Keratinocyte (primary cell): Measurements from ENCODE around the gene SPECC1. TPM values are rescaled to one million over a fixed set of nuclear protein-coding genes. Genes with fewer than 3 reads are reported as not detected.

Experiments used
- DNase-seq: peaks from one replicate; pipeline ENCODE4 v3.0.0-alpha.2; 2011; ENCODE audit warnings: low read depth, missing footprints, low spot score
- FAIRE-seq: peaks from 2 replicates; lab custom pipeline; 2011; peaks lifted over from hg19 to GRCh38; lab: Jason Lieb, UNC
- H2AFZ ChIP-seq: 2 replicates; pipeline ENCODE4 v1.6.0; 2012; ENCODE audit warnings: low read length, control low read depth, inconsistent platforms; ENCODE audit not compliant: control insufficient read depth
- H3K27ac ChIP-seq: 2 replicates; pipeline ENCODE4 v1.5.1; 2011; ENCODE audit warnings: low read length; ENCODE audit not compliant: control insufficient read depth, insufficient read depth
- H3K27me3 ChIP-seq: 3 replicates; pipeline ENCODE4 v1.6.0; 2011; ENCODE audit warnings: low read length; ENCODE audit not compliant: control insufficient read depth, insufficient read depth; ENCODE audit errors: extremely low read depth
- H3K36me3 ChIP-seq, 2 experiments: 2 replicates in 1 of 2; 3 replicates in 1 of 2; pipeline ENCODE4 v1.5.1; 2011; ENCODE audit warnings: low read length in 2 of 2, mild to moderate bottlenecking in 1 of 2; ENCODE audit not compliant: control insufficient read depth in 2 of 2, insufficient read depth in 2 of 2; ENCODE audit errors: extremely low read depth in 1 of 2
- H3K4me1 ChIP-seq: 3 replicates; pipeline ENCODE4 v1.5.1; 2011; ENCODE audit warnings: low read length; ENCODE audit not compliant: control insufficient read depth, insufficient read depth; ENCODE audit errors: extremely low read depth
- H3K4me2 ChIP-seq: 3 replicates; pipeline ENCODE4 v1.6.0; 2011; ENCODE audit warnings: low read depth, low read length; ENCODE audit not compliant: control insufficient read depth, insufficient read depth; ENCODE audit errors: extremely low read depth
- H3K4me3 ChIP-seq, 3 experiments: fragments of 200-600 bp in 1 of 3; sonication (generic) in 1 of 3; 2 replicates in 2 of 3; 3 replicates in 1 of 3; pipeline ENCODE4 v1.5.1; 2011 to 2016; ENCODE audit warnings: low read length in 3 of 3, mild to moderate bottlenecking in 3 of 3, control low read depth in 2 of 3, inconsistent platforms in 1 of 3, low read depth in 1 of 3, mixed read lengths in 1 of 3, mixed run types in 1 of 3, moderate library complexity in 1 of 3; ENCODE audit not compliant: control insufficient read depth in 2 of 3, insufficient read depth in 2 of 3; ENCODE audit errors: extremely low read depth in 1 of 3
- H3K79me2 ChIP-seq: 2 replicates; pipeline ENCODE4 v1.6.0; 2012; ENCODE audit warnings: low read length; ENCODE audit not compliant: control insufficient read depth, insufficient read depth
- H3K9ac ChIP-seq: 3 replicates; pipeline ENCODE4 v1.6.0; 2011; ENCODE audit warnings: low read length; ENCODE audit not compliant: control insufficient read depth, insufficient read depth; ENCODE audit errors: extremely low read depth
- H3K9me1 ChIP-seq: 3 replicates; pipeline ENCODE4 v1.6.0; 2011; ENCODE audit warnings: low read length; ENCODE audit not compliant: control insufficient read depth, insufficient read depth; ENCODE audit errors: extremely low read depth
- H3K9me3 ChIP-seq: 2 replicates; pipeline ENCODE4 v1.5.1; 2012; ENCODE audit warnings: low read depth, low read length; ENCODE audit not compliant: control insufficient read depth
- H4K20me1 ChIP-seq: 3 replicates; pipeline ENCODE4 v1.6.0; 2011; ENCODE audit warnings: low read length; ENCODE audit not compliant: control insufficient read depth, insufficient read depth; ENCODE audit errors: extremely low read depth
- CTCF ChIP-seq, 3 experiments: IDR thresholded peaks in 1 of 3; conservative IDR thresholded peaks in 1 of 3; optimal IDR thresholded peaks in 1 of 3; 2 replicates in 2 of 3; 3 replicates in 1 of 3; pipeline versions ENCODE3 to v1.5.1; 2011; ENCODE audit warnings: low read length in 3 of 3, mild to moderate bottlenecking in 3 of 3, moderate library complexity in 2 of 3, control low read depth in 1 of 3, inconsistent platforms in 1 of 3; ENCODE audit not compliant: insufficient read depth in 2 of 3; ENCODE audit errors: extremely low read depth in 1 of 3
- EZH2 ChIP-seq: IDR thresholded peaks from one replicate; pipeline ENCODE4 v1.6.1; 2012; ENCODE audit warnings: inconsistent platforms, mild to moderate bottlenecking, low read length, moderate library complexity
- dilution Hi-C: fragments of 300-500 bp; cut with MboI; formaldehyde crosslinking; loops from one replicate; pipeline ENCODE4 v1.7.0; 2020; ENCODE audit warnings: low sequenced_read_pairs; ENCODE audit not compliant: extremely low pct_ligation_motif_present
- polyA plus RNA-seq, 5 experiments: library from polyadenylated mRNA; depleted of rRNA in 3 of 5; stranded (reverse) in 3 of 5; stranded (forward) in 1 of 5; unstranded in 1 of 5; fragments of >200 nt; gene quantifications; 1 replicate in 1 of 5; 2 replicates in 3 of 5; 3 replicates in 1 of 5; pipeline versions ENCODE4 v1.2.1 to v1.2.3, GENCODE V29; 2011 to 2012; ENCODE audit warnings: missing spikeins in 2 of 5, low read depth in 1 of 5, low replicate concordance in 1 of 5

SPECC1 gene
- polyA plus RNA-seq, 1 donor (not counting 4 experiments of a cell fraction or from before 2014, with no cell fraction given): 20.9 TPM

DNA sequence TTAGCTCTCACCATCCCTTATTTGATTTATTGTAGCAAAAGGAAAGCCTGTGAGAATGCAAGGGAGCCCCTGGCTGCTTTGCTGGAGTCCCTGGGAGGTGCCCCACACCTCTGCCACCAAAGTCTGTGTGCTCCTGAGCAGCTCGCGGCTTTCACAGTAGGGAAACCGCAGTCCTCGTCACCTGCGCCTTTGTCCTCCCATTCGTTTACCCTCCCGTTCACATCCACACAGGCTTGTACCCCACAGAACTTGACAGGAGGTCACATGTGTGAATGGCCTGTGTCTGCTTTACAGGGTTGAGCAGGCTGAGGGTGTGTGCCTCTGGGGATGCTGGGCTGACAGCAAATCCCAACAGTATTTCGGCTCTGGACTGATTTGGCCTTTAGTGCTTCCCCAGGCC, 305.7 kb downstream of the SPECC1 start:
- no peak overlapping the region for H3K9ac ChIP-seq
- dilution Hi-C loops: no loop called here
- H3K9me3 ChIP-seq: no peaks in the 10 kb centered on the region
- H2AFZ ChIP-seq: no peak overlapping the region
- H4K20me1 ChIP-seq: no peaks in the 10 kb centered on the region
- H3K36me3 ChIP-seq: peaks cover 3 to 4% of the 10 kb centered on the region in 2 experiments
- no peak overlapping the region for H3K27ac ChIP-seq
- no peak overlapping the region for H3K4me3 ChIP-seq
- H3K79me2 ChIP-seq: no peaks in the 10 kb centered on the region
- no peaks in the 10 kb centered on the region for H3K4me1 ChIP-seq
- no peaks in the 10 kb centered on the region for H3K27me3 ChIP-seq
- no peak for DNase-seq
- TF ChIP-seq EZH2 (no peak), CTCF (optimal IDR thresholded peaks at IDR 0.05 in 1 of 3, IDR thresholded peaks at IDR 0.05 in 1 of 3, conservative IDR thresholded peaks at IDR 0.05 in 1 of 3; ENCODE audit: extremely low read depth in 1 of 3, insufficient read depth in 2 of 3, low read length in 3 of 3) (no peak)
- no peak for FAIRE-seq
- H3K9me1 ChIP-seq: no peaks in the 10 kb centered on the region
- H3K4me2 ChIP-seq: no peak overlapping the region

GRCh38 chr17:20315311-20315710, 306.2 kb downstream of the SPECC1 start:
- Histone ChIP-seq H3K9ac (no peak overlapping the region), H3K4me2 (no peak overlapping the region), H3K9me1 (no peaks in the 10 kb centered on the region), H3K4me3 (no peak overlapping the region), H3K9me3 (no peaks in the 10 kb centered on the region), H3K36me3 (peaks cover 3 to 4% of the 10 kb centered on the region in 2 experiments), H3K27me3 (no peaks in the 10 kb centered on the region), H3K4me1 (no peaks in the 10 kb centered on the region), H3K27ac (no peak overlapping the region), H2AFZ (no peak overlapping the region), H3K79me2 (no peaks in the 10 kb centered on the region), H4K20me1 (no peaks in the 10 kb centered on the region)
- TF ChIP-seq EZH2: no peak
- no peak for TF ChIP-seq CTCF (optimal IDR thresholded peaks at IDR 0.05 in 1 of 3, IDR thresholded peaks at IDR 0.05 in 1 of 3, conservative IDR thresholded peaks at IDR 0.05 in 1 of 3; ENCODE audit: extremely low read depth in 1 of 3, insufficient read depth in 2 of 3, low read length in 3 of 3)
- dilution Hi-C loops: no loop called here
- DNase-seq (no peak), FAIRE-seq (no peak)
